ENCODE results near the gene SYNGR1.
"Not testable (repeated sequence)": the region's sequence is repeated elsewhere in the genome, so short reads cannot be mapped to it uniquely, and the experiment has no call there.

The SYNGR1 gene

DNA sequence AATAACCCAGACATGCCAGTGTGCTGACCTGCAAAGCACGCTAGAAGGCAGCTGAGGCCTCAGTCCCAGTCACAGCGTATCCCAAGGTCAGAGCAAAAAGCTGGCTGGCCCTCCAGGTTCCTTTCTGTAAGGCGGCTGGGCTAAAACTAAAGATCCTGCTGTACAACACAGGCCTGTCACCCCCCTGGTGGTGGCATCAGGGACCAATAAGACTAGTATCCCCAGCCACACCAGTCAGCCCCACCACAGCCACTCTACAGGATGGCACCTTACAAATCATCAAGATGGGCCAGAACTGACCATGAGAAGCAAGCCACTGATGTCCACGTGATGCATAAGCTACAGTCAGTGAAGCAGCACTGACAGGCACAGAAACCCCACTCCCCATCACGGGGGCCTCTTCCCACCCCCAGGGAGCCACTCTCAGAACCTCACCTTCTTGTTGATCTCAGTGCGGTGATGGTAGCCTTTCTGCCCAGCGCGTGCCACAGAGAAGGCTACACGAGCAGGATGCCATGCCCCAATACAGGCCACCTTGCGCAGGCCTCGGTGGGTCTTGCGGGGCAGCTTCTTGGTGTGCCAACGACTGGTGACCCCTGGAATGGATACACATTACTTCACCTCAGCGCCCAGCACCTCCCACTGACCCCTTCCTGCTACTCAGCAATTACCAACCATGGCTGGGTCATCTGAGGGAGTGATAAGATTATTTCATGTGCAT lies 35.4 kb upstream of the SYNGR1 start:
- in situ Hi-C loops (cut with MboI; ENCODE audit: low sequenced_read_pairs) = loop anchor here (25.0 kb wide), 1 partner anchor 302 kb away; the partner anchor contains the start of genes APOBEC3C and APOBEC3D

DNA sequence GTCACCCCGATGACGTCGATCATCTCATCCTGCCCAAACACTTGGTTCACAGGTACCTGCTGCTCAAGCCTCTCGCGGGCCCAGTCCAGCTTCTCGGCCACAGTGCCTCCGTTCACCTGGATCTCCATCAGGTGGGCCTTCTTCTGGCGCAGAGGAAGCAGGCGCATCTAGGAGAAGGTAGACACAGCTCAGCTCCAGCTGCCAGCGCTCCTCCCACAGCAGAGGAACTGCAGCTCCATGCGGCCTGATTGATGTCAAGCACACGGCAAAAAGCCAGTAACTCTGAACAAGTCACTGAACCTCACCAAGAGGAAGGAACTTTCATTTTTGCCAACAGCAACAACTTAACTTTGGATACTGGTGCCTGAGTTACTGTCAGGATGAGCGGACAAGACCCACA lies 34.4 kb upstream of the SYNGR1 start:
- in situ Hi-C loops (cut with MboI; ENCODE audit: low sequenced_read_pairs) = loop anchor here (25.0 kb wide), 1 partner anchor 303 kb away; the partner anchor contains the start of genes APOBEC3C and APOBEC3D

DNA sequence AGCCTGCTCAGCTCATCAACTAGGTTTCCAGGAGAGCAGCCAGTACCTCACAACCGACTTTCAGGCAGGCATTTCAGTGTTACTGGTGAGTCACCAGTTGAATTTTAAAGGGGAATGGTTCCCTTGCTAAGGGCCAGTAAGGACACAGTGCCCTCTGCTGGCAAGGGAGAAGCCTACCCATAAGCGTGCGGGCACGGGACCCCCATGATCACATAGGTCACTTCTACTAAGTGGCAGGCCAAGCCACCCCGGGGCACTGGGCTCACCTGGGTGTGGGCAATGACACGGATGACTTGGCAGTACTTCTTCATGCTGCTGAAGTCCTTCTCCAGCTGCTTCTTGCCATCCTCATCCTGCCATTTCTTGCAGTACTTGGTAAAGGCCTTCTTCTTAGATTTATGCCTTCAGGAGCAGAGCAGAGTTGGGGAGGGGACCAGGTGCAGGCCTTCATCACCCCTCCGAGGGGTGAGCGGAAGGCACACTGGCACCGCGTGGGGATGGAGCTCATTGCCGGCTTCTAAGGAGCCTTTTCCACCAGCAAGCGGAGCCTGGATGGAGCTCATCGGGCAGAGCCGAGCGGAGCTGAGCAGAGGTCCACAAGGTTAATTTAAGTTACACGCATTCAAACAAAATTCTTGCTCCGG lies 33.2 kb upstream of the SYNGR1 start:
- in situ Hi-C loops (cut with MboI; ENCODE audit: low sequenced_read_pairs) = loop anchor here (25.0 kb wide), 1 partner anchor 304 kb away; the partner anchor contains the start of genes APOBEC3C and APOBEC3D

DNA sequence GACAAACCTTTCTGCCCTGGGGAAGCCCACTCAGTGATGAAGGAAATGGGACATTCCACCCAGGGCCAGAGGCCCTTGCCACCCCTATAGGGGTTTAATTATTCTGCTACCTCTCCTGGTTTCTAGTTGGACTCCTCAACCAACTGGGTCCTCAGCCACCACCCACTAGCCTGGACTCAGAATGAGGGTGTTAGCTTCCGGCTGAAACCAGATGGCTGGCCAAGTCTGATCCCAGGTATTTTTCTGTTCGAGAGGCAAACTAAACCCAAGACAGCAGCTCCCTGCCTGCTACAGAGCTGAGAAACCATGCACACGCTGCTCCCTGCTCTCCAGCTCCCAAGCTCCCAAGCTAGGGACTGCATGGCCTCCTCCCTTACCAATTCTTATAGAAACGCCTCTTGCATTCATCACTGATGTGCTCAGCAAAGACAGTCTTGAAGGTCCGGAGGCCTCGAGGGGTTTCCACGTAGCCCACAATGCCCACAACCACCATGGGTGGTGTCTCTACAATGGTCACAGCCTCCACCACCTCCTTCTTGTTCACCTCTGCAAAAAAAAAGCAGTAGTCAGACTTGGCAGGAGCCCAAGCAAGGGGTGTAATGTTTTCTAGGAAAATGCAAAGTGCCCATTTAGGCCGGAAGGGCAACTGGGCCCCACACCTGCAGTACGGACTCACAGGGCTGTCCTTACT lies 32.6 kb upstream of the SYNGR1 start:
- in situ Hi-C loops (cut with MboI; ENCODE audit: low sequenced_read_pairs) = loop anchor here (25.0 kb wide), 1 partner anchor 305 kb away; the partner anchor contains the start of genes APOBEC3C and APOBEC3D

DNA sequence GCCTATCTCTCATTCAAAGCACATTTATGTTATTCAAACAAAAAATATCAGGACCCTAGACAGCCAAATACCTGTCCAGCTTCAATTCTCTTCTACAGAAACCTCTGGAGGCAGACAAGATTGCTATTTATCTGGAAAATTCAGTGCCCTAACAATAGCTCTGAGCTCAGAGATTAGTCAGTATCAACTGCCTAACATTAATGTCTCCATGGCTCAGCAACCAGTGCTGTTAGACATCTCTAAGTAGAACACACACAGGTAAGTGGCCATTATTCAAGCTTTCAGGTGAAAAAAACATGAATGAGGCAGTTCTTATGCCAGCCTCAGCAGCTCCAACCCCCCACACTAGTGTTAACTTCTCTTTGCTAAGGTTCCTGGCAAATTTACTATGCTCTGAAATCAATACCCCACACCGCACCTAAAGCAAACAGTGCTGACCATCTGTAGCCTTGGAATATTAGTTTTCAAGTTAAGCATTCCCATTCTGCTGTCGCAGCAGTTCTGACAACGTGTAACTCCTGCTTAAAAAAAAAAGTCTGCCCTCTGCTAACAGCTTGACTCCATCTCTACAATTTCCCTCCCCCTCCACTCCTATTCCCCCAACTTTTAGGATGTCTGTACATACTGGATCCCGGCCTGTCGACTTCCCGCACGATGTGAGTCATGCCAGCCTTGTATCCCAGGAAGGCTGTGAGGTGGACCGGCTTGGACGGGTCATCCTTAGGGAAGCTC lies 31.9 kb upstream of the SYNGR1 start:
- in situ Hi-C loops (cut with MboI; ENCODE audit: low sequenced_read_pairs) = loop anchor here (25.0 kb wide), 1 partner anchor 306 kb away; the partner anchor contains the start of genes APOBEC3C and APOBEC3D

DNA sequence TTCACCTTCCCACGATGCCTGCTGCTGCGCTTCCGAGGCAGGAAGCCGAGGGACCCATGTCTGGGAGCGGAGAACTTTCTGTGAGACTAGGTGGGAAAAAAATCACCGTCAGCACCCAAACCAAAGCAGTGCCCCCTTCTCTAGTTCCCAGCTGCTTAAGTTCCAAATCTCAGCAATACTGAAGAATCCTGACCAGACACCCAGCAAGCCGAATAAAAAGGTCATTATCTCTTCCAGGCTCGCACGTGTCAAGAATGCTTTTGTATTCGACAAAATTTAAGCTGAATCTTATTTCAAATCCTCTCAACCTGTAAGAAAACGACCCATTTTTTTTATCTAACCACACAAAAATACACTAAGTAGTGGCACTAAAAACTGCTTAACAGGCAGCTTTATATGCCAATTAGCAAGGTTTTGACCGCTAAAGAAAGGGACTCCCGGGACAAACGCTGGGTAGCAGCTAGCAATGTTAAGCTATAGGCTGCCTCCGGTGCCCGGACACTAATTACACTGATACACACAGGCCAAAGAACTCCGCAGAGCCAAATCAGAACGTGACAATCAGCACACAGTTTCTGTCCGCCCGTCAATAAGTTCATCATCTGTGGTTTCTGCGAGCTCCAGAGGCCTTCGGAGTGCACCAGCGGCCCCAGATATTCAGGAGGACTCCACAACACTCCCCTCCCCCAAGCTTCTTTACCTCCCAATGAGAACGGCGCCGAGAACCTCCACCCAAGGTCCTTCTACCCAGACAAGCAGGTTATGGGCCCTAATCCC lies 31.1 kb upstream of the SYNGR1 start:
- in situ Hi-C loops (cut with MboI; ENCODE audit: low sequenced_read_pairs) = loop anchor here (25.0 kb wide), 1 partner anchor 306 kb away; the partner anchor contains the start of genes APOBEC3C and APOBEC3D

DNA sequence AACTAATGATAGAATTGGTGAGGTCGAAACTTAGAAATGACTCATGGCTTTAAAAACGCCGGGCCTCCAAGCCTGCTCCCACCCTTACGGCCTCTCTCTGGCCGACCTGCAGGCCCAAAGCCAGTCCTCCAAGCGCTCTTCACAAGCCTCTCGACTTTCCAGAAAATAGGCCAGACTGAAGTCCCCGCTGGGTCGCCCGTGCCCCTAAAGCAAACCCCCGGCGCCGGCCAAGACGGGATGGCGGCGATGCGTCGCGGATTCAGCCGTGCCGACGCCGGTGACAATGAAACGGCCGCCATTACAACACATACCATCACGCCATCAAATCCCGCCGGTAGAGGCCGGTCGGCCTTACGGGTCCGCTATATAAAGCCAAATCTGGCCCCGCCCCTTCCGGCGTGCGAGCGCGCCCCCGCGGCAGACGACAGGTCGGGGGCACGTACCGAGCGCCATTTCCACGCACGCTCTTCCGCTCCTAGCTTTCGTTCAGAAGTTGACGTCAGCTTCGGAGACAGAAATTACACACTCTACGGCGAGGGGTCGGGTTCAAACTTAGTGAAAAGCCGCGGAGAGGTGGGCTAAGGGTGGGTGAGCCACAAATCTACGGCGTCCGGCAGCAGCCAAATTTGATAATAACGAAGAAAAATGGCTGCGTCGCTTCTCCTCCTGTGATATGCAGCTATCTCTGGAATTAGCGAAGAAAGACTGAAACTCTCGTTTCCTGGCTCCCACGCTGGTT lies 30.3 kb upstream of the SYNGR1 start, which contains the start of gene RPL3:
Gene RPL3 (minus strand): TSS at position 340 of the 739 bp plus-strand sequence. CDS start 26 bp downstream, at position 314.
- in situ Hi-C loops (cut with MboI; ENCODE audit: low sequenced_read_pairs) = loop anchor here (25.0 kb wide), 1 partner anchor 307 kb away; the partner anchor contains the start of genes APOBEC3C and APOBEC3D

DNA sequence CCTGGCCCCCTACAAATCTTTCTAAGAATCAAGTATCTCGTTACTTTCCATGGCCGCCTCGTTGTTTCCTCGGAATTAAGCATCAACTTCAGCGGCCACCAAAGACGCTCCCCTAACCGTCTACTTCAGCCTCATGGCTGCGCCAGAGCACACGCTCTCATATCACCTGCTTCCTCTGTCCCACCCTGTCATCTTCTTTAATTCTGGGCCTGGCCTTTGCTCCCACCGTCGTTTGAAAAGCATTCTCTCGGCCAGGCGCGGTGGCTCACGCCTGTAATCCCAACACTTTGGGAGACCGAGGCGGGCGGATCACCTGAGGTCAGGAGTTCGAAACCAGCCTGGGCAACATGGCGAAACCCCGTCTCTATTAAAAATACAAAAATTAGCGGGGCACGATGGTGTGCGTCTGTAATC lies 29.2 kb upstream of the SYNGR1 start:
- in situ Hi-C loops (cut with MboI; ENCODE audit: low sequenced_read_pairs) = loop anchor here (25.0 kb wide), 1 partner anchor 308 kb away; the partner anchor contains the start of genes APOBEC3C and APOBEC3D

DNA sequence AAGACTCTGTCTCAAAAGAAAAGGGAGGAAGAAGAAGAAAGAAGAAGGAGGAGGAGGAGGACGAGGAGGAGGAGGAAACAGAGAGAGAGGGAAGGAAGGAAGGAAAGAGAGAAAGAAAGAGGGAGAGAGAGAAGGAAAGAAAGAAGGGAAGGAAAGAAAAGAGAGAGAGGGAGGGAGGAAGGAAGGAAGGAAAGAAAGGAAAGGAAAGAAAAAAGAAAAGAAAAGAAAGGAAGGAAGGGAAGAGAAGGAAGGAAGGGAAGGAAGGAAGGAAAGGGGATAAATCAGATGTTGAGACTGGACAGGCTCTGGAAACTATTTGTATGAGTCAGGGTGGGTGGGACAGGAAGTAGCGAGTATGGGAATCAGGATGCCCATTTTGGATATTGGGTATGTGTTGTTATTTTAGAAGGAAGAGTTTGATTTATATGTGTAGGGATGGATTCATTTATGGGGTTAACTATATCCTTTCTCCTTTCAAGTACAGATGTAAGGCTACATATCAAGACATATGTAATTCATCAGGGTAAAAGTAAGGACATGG lies 24.3 kb upstream of the SYNGR1 start:
- in situ Hi-C loops (cut with MboI; ENCODE audit: low sequenced_read_pairs) = no loop called here

DNA sequence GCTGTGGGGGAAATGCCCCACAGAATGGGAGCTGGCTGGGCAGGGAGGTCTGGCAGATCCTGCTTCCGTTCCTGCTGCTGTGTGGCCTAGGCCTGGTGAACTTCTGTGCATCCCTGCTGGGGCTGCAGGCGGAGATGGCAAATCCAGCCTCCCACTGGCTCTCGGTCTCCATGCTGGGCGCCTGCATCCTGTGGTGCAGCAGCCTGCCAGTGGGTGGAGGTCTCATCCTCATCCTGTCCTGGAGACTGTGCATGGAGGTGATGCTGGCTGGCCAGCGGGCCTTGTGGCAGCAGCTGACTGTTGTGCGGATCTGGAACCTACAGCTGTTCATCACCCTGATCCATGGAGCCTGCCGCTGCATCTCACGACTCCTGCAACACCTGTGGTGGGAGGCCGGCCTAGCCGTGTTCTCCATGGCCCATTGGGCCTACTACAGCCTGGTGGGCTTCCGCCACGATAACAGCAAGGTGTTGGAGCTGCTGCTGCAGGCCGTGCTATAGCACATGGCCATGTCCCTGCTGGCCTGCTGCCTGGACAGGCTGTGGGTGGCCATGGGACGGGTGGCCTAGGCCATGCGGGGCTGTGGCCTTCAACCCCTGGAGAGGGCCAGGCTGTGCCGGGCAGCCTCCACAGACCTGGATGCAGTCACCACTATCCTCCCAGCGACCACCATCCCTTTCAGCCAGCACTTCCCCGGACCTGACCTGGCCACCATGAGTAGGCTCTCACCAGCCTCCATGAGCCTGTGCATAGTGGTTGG lies 21.6 kb upstream of the SYNGR1 start:
- in situ Hi-C loops (cut with MboI; ENCODE audit: low sequenced_read_pairs) = no loop called here

DNA sequence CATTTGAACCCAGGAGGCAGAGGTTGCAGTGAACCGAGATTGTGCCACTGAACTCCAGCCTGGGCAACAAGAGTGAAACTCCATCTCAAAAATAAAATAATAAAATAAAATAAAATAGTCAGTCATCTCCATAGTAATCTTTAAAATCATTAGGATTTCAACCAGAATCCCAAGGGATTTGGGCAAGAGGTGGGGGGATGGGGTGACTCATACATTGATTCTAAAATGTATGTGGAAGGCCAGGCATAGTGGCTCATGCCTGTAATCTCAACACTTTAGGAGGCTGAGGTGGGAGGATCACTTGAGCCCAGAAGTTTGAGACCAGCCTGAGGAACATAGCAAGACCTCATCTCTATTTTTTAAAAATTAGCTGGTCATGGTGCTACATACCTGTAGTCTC lies 19.2 kb upstream of the SYNGR1 start:
- in situ Hi-C loops (cut with MboI; ENCODE audit: low sequenced_read_pairs) = not testable (repeated sequence)

DNA sequence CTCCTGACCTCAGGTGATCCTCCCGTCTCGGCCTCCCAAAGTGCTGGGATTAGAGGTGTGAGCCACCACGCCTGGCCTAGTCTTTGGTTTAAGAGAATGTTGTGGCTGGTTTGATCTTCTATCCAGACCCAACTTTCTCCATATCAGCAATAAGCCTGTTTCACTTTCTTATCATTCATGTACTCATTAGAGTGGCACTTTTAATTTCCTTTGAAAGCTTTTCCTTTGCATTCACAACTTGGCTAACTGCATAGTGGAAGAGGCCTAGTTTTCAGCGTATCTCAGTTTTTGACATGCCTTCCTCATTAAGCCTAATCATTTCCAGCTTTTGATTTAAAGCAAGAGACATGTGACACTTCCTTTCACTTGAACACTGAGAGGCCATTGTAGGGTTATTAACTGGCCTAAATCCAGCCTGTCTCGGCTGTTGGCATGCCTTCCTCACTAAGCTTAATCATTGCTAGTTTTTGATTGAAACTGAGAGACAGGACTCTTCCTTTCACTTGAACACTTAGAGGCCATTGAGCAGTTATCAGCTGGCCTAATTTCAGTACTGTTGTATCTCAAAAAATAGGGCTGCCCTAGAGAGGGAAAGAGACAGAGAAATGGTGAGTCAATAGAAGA lies 17.2 kb upstream of the SYNGR1 start:
- in situ Hi-C loops (cut with MboI; ENCODE audit: low sequenced_read_pairs) = no loop called here

DNA sequence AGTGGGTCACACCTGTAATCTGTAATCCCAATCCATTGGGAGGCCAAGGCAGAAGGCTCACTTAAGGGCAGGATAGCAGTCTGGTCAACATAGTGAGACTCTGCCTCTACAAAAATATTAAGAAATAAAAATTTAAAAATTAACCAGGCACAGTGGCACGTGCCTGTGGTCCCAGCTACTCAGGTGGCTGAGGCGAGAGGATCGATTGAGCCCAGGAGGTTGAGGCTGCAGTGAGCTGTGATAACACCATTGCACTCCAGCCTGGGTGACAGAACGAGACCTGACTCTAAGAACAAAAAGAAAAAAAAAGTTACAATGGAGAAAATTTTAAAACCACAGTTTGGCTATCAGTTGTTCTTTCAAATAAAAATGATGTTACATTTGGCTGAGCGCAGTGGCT lies 13.4 kb upstream of the SYNGR1 start:
- in situ Hi-C loops (cut with MboI; ENCODE audit: low sequenced_read_pairs) = no loop called here

DNA sequence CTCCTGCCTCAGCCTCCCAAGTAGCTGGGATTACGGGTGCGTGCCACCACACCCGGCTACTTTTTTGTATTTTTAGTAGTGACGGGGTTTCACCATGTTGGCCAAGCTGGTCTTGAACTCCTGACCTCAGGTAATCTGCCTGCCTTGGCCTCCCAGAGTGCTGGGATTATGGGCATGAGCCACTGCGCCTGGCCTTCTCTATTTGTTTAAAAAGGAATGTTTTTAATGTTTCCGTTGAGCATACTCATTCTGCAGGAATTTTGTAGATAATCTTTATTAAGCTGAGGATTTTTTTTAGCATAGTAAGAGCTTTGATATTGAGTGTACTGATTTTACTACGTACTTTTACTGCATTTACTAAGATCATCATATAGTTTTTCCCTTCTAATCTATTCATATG lies 10.0 kb upstream of the SYNGR1 start:
- in situ Hi-C loops (cut with MboI; ENCODE audit: low sequenced_read_pairs) = not testable (repeated sequence)

DNA sequence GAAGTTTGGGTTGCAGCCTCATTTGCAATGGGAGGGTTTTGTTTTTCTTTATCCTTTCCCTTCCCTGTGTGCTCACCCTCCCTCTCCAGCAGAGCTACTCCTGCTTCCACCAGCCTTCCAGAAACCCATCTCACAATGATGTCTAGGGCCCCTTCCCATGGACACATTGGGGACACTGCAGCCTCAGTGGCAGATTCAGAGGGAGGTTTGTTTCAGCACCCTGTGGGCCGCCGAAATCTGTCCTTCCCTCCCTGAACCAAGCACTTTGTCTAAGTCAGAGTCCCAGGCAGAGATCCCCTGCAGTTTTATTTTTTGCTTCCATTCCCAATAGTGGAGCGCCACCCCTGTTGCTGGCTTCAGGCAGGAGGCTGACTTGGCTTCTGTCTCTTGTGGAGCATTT lies 8.6 kb upstream of the SYNGR1 start:
- in situ Hi-C loops (cut with MboI; ENCODE audit: low sequenced_read_pairs) = no loop called here

DNA sequence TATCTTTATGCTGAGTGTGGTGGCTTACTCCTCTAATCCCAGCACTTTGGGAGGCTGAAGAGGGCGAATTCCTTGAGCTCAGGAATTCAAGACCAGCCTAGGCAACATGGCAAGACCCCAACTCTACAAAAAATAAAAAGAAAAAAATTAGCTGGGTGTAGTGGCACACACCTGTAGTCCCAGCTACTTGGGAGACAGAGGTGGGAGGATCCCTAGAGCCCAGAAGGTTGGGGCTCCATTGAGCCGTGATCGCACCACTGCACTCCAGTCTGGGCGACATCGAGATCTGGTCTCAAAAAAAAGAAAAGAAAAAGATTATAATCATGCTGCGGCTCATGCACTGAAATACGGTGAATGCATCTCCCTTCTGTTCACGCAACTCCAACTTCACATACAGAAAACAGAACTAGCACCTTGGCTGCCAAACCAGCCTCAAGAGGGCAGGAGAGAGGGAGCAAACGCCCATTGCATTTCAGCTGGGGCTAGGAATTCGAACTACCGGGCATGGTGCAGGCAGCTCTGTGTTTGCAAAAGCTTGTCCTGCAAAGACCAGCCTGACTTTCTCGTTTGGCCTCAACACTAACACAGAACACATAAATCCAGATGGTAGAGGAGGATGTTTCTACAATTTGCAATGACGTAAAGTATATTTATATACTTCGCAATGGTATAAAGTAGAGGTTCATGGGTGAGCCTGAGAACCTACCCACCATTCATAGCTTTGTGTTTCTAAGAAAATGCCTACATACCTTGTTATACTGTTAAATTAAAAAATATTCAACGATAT lies 6.3 kb upstream of the SYNGR1 start:
- in situ Hi-C loops (cut with MboI; ENCODE audit: low sequenced_read_pairs) = no loop called here

DNA sequence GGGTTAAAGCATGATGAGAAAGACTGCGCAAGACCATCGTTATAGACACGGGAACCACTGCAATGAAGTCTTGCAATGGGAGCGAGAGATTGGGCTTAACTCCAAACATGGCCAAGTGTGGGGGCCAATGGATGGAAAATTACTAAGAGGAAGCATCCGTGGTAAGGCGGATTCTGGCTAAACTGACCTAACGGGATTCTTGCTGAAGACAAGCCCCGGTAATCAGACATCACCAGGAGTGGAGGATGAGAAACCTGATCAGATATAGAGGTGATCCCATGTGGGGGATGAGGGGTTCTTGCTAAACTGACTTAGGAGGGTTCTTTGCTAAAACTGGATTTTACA lies 5.8 kb upstream of the SYNGR1 start:
- in situ Hi-C loops (cut with MboI; ENCODE audit: low sequenced_read_pairs) = no loop called here
